Putamen (tissue), 1 donor: ENCODE measurements around the gene EMX2.
"Not testable (repeated sequence)": the region's sequence is repeated elsewhere in the genome, so short reads cannot be mapped to it uniquely, and the experiment has no call there.

Experiments used
- DNase-seq: peaks from one replicate; pipeline ENCODE4 v3.0.0-alpha.2; 2016; ENCODE audit warnings: low spot score

EMX2 gene

GRCh38 chr10:117542706-117543224, at the start of gene EMX2:
Gene EMX2 (plus strand): TSS chr10:117542746. CDS start chr10:117543268, 522 bp downstream.
- DNase-seq, result no peak

GRCh38 chr10:117496031-117496430, 46.5 kb upstream of the EMX2 start:
- no peak for DNase-seq

DNA sequence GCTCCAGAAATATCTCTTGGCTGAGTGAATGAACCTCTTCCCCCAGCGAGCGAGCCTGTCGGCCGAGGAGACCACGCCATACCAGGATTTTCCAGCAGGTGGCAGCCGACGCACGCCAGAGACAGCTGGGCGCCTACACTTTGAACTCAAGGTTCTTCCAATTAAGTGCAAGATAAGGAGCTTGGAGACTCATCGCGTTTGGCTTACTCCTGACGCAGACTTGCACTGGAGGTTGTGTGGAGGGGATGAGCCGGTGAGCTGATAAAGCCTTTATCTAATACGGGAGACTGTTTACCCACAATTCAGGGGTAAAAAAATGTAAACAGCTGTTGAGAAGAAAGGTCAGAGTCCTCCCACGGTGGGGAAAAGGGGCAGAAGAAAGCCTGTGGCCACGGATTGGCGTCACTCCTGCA, 45.9 kb upstream of the EMX2 start:
- peak; percentile 57 for DNase-seq

- no peak for DNase-seq
Measured at GRCh38 chr10:117497736-117498135, 44.8 kb upstream of the EMX2 start.

DNA sequence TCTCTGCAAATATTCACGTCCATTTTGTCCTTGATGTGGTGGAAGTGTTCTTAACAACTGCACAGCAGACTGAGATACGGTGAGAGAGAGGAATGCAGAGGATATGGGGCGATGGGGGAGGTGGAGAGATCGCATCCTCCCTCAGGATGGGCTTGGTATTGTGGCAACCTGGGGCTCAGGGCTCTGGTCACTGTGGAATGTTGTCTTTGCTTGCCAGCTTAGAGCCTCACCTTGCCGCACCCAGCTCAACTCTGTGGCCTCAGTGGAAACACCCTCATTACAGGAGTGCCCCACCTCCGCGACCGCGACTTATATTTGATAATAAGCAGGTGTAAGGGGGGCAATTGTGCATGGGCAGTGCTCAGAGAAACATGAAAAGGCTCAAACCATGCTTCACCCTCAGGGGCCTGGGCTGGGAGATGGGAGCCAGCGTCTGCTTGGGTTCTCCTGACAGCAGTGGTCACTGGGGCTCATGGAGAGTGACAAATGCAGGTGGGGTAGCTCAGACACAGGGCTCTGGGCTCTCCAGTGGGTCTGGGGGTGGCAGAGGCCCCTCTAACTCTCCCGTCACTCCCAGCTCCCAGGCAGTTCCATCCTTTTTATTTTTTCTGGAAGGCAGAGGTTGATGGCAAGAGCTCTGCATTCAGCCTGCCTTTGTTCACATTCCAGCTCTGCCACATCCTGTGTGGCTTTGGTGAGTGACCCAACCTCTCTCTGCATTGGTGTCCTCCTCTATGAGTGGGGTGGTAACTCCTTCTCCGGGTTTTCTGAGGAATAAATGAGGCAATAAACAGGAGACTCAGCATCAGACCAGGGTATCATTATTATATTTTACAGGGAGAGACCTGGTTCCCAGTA, 43.1 kb upstream of the EMX2 start:
- DNase-seq, result no peak

DNA sequence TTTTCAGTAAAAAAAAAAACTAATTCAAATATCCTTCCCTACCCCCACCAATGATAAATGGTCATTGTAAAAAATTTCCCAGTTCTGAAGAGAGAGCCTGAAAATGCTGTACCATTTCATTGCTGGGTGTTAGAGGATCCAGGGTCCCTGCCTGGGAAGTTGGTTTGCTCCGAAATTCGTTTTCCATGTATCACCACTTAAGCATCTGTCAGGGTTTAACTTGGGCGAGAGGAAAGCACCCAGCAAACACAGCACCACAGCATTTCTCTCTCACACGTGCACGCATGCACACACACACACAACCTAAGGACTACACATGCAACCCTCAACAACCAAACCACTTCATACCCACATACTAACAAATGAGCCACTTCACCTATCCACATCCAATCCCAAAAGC, 42.1 kb upstream of the EMX2 start:
- no peak for DNase-seq

DNA sequence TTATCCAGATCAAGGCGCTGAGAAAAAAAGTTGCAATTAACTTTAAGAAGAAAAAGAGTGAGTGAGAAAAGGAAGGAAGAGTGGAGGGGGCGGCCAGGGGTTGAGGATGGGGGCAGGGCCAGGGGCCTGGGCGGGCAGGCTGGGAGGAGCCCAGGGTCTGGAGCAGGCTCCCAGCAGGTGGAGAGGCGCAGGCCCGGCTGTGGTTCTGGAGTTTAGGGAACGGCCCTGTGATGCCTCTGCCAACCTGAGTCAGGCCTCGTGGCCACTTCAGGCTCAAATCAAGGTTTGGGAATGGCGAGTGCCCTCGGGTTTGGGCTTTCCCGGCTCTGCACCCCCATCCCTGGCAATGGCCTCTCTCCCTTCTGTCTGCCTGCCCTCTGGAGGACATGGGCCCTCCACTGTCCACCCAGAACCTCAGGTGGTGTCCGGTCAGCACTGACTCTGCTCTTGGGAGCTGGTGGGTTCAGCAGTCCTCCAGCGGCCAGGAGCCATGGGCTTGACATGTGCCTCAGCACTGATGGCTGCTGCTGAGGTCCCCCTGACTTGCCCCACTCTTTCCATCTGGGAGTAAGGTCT, 41.0 kb upstream of the EMX2 start:
- no peak for DNase-seq

DNA sequence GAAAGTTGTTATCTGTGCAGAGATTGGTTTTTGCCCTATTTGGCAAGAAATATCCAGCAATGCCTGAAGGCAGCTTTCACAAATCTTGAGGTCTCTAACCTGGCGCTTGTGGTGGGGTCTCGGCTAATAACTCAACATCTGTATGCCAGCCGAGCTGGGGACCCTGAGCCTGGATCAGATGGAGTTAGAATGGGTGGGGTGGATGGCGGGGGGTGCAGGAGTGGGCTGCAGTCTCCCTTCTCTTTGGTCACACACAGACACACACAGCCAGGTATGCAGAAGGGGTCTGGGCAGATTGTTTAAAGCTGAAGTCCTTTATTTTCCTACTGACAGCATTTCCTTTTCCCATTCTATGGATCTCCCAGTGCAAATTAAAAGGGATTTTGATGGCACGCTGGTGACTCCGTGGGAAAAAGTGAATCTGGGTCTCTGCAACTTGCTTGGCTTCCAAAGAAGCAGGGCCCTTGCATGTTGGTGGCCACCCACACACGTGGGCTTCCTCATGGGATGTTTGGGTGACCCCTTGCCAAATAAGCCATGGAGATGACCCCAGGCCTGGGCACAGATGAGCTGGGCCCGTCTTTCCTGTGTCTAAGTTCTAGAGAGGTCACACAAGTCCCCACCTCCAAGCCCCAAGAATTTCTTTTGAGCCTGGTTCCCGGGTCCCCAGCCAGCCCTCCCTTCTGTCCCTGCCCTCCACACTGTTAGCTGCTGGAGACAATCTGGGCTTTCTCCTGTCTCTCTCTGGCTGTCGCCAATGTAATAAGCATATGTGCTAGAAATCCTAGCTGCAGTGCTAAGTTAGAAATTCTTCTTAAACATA, 39.9 kb upstream of the EMX2 start:
- DNase-seq, result no peak

GRCh38 chr10:117503244-117504205, 39.0 kb upstream of the EMX2 start:
- no peak for DNase-seq

- DNase-seq, result no peak
Measured at GRCh38 chr10:117504562-117504961, 38.0 kb upstream of the EMX2 start.

DNA sequence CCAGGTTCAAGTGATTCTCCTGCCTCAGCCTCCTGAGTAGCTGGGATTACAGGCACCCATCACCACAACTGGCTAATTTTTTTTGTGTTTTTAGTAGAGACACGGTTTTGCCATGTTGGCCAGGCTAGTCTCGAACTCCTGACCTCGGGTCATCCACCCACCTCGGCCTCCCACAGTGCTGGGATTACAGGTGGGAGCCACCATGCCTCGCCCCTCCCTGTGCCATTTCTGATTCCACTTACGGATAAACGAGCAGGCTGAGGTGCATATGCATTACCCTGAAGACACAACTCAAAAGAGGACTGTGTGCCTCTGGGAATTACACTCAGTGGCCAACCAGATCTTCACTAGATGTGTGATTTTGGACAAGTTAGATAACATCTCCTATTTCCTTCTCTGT, 35.5 kb upstream of the EMX2 start:
- DNase-seq, result not testable (repeated sequence)

- DNase-seq, result no peak
Measured at GRCh38 chr10:117509573-117509972, 33.0 kb upstream of the EMX2 start.

DNA sequence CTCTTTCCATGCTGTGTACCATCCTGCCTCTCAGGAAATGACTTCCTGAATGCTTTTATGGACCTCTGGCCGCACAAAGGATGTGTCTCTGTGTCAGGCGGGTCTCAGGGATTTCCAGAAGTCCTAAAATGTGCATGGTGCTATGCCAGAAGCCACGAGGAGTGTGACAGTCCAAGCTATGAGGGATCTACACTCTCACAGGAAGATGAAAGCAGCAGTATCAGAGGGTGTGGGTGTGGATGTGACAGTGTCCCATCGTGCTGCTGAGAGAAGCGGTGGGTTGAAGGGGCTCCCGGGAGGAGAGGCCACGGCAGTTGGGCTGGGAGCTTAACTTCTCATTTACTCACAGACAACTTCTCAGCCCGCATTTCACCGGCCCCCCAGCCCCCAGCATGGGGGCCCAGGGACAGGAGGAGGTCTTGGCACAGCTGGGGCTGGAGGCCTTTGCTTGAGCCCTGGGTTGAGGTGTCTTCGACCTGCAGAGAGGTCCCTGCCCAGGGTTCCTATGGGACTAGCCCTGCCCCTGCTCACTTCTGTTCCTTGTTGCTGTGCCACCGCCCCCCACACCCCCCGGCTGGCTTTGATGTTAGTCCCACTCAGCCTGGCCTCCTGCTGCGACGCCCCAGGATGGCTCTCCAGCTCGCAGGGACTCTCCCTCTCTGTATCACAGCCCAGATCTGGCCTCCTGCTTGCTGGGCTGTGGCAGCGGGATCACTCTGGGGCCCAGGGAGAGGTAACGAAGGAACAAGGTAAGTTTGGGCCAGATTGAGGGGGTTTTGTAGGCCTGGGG, 30.8 kb upstream of the EMX2 start:
- DNase-seq, result no peak

GRCh38 chr10:117514971-117515370, 27.6 kb upstream of the EMX2 start:
- DNase-seq, result no peak

GRCh38 chr10:117516681-117517080, 25.9 kb upstream of the EMX2 start:
- DNase-seq, result no peak

- DNase-seq, result no peak
Measured at GRCh38 chr10:117518246-117518645, 24.3 kb upstream of the EMX2 start.

DNA sequence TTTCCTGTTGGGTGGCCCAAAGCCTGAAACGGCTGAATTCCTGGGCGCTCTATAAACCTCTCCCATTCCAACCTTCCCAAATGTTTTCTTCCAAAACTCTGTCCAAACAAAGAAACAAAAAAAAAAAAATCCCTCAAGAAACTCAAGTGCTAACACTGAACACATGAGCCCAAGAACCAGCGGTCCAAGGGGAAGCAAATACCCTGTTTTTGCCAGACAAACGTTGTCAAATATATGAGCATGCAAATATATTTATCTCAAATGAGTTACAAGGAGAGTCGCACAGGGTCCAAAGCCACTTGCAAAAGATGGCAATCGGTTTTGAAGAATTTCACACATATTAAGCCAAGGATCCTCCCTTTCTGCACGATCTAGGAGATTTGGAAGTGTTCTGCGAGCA, 23.3 kb upstream of the EMX2 start:
- no peak for DNase-seq

- no peak for DNase-seq
Measured at GRCh38 chr10:117519879-117520278, 22.7 kb upstream of the EMX2 start.

GRCh38 chr10:117530791-117531190, 11.8 kb upstream of the EMX2 start:
- no peak for DNase-seq

- no peak for DNase-seq
Measured at GRCh38 chr10:117531371-117532002, 11.1 kb upstream of the EMX2 start.
